Cardiac septum (tissue), 1 donor: ENCODE measurements around the gene NOS3. TPM values are rescaled to one million over a fixed set of nuclear protein-coding genes. Genes with fewer than 3 reads are reported as not detected.
A peak's percentile ranks its signal among the peaks of the same experiment; 100 is the strongest.

ENCODE experiments used
- DNase-seq: peaks from one replicate; pipeline ENCODE4 v3.0.0-alpha.2; 2020; ENCODE audit warnings: low spot score
- intact Hi-C: fragments of 100-400 bp; cut with DNase I; formaldehyde crosslinking; loops from one replicate; pipeline ENCODE4 v1.14.0; 2022
- total RNA-seq: library from RNA; stranded (reverse); fragmentation: NEBNext Ultra II Directional; extraction: Animal tissue kit (Norgen Biotek cat#: 25700); gene quantifications from one replicate; pipeline ENCODE4 v1.2.1, GENCODE V29; 2021
- donor health status: DM: no; HTN: no; CAD: no.

The NOS3 gene
- total RNA-seq, 1 donor from 2014 or later = 26.5 TPM

DNA sequence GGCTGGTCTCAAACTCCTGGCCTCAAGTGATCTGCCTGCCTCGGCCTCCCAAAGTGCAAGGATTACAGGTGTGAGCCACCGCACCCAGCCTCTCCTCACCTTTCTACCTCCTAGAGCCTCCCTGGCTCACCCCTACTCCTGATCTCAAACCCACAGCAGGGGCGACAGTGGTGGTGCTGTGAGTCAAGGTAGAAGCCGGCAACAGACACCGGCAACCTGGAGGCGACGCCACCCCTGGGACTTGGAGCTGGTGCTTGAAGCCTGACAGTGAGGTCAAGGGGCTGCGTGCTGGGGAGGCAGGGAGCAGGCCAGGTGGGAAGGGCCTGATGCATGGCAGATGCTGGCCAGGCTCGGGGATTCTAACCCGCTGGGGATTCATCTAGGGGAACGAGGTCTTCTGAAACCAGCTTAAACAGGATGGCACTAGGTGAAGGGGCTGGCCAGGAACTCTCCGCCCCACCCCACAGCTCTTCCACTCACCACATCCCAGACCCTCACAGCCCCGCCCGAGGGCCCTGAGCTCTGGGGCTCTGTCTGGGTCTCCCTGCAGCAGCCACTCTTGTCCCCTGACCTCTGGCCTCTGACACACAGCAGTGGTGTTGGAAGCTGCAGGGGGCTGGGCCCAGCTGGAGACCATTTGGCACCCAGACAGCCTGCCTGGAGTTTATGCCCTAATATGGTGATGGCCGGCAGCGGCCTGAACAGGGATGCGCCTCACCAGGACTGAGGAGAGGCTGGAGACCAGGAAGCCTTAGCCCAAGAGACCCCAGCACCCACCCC lies 29.1 kb upstream of the NOS3 start:
- intact Hi-C loops = loop anchor here (5.0 kb wide), 1 partner anchor 174 kb away; no protein-coding TSS in a partner anchor

GRCh38 chr7:150962290-150962552 lies 28.6 kb upstream of the NOS3 start:
- intact Hi-C loops = loop anchor here (5.0 kb wide), 1 partner anchor 175 kb away; no protein-coding TSS in a partner anchor
- DNase-seq = no peak

More for the DNA sequence above, 29.1 kb upstream of the NOS3 start:
- no peak for DNase-seq

DNA sequence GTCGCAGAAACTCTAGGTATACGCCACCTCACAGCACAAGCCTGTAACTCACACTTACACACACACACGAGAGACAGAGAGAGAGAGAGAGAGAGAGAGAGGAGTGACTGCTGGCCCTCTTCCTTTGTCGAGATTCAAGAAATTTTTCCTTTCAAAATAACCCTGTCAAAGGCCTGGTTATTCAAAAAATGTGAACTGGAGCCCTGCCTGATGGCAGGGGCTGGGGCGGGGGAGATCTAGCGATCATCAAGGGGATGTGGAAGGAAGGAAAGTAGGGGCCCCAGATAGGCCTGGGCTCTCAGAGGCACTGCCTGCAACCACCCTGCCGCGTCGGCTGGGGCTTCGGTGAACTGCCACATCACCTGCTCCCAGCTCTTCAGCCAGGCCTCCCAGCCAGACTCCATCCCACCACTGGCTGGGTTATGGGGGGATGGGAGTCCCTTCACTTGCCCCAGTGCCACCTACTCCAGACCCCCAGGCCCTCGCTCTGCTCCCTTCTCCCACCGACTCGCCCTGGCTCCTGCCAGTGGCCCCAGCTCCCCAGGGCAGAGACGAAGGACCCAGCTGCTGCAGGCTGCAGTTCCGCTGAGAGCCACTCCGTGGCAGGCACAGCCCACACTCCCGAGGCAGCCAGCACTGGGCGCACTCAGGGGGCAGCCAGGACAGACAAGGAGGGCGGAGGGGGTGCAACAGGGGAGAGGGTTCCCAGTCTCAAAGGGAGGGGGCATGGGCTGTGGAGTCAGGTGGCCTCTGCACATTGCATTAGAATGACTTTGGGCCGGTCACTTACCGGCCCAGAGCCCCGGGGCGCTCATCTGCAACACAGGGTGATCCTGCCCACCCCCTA lies 28.0 kb upstream of the NOS3 start:
- intact Hi-C loops = loop anchor here (1.0 to 5.0 kb wide), 2 partner anchors 24 to 175 kb away; no protein-coding TSS in a partner anchor
- no peak for DNase-seq

GRCh38 chr7:150963707-150964559 lies 26.9 kb upstream of the NOS3 start:
- intact Hi-C loops = loop anchor here (1.0 to 5.0 kb wide), 3 partner anchors 15 to 177 kb away; partner anchors contain the start of gene KCNH2
- DNase-seq = no peak

GRCh38 chr7:150964593-150965111 lies 26.2 kb upstream of the NOS3 start:
- intact Hi-C loops = loop anchor here (2.0 to 5.0 kb wide), 2 partner anchors 14 to 177 kb away; partner anchors contain the start of gene KCNH2
- DNase-seq = peak; percentile 93

DNA sequence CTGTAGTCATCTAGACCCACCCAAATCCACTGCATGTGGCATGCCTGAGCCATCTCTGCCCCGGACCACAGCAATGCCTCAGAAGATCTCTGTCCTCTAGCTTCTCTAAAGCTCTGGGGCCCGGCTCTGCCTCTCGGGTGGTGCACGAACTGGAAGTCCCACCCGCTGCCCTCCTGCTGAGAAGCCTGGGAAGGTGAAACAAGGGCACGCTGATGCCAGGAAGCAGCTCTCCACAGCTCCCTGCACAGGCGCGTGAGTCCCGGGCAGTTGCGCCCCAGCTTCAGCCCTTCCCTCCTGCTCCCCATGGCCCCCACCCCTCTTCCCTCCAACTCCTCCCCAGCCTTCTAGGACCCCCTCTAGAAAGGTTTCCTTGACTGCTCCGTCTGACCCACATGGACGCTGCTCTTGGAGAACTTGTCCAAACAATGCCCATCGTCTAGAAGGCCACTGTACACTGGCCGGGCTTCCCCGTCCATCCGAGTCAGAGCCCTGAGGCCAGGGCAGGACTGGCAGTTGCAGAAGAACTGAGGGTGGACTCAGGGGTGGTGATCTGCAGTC lies 25.5 kb upstream of the NOS3 start:
- no peak for DNase-seq
- intact Hi-C loops = loop anchor here (2.0 kb wide), 1 partner anchor 13 kb away; the partner anchor contains the start of gene KCNH2

DNA sequence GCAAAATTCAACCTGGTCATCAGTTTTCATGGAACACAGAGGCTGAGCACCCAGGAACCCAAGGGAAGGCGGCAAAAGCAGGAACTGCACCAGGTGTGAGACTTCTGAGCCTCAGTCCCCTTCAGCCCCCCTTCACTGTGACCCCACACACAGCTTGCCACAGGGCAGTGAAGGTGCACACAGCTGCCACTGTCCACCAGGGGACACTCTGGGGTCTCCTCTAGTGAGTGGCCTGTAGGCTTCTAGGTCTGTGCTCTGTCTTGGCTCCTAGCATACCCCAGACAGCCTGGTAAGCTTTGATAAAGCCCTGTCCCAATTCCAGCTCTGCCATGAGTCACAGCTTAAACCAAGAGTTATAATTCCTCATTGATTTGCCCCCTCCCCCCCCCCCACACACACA lies 24.8 kb upstream of the NOS3 start:
- DNase-seq = no peak
- intact Hi-C loops = no loop called here

DNA sequence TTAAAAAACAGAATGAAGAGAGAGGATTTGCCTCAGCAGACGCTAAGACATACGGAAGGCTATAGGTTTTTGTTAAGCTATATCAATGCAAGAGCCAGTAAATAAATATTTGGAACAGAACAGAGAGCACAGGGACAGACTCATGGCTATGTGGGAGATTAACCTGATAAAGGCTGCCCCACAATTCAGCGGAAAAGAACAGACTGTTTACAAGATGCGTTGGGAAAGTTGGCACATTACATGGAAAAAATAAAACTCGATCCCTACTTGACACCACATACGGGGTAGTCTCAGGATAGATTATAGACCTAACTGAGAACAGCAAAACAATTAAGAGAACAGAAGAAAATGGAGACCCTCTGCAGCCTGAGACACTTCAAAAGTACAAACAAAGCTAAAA lies 23.5 kb upstream of the NOS3 start:
- DNase-seq = no peak
- intact Hi-C loops = no loop called here

GRCh38 chr7:150968056-150968733 lies 22.6 kb upstream of the NOS3 start:
- intact Hi-C loops = no loop called here
- DNase-seq = no peak

DNA sequence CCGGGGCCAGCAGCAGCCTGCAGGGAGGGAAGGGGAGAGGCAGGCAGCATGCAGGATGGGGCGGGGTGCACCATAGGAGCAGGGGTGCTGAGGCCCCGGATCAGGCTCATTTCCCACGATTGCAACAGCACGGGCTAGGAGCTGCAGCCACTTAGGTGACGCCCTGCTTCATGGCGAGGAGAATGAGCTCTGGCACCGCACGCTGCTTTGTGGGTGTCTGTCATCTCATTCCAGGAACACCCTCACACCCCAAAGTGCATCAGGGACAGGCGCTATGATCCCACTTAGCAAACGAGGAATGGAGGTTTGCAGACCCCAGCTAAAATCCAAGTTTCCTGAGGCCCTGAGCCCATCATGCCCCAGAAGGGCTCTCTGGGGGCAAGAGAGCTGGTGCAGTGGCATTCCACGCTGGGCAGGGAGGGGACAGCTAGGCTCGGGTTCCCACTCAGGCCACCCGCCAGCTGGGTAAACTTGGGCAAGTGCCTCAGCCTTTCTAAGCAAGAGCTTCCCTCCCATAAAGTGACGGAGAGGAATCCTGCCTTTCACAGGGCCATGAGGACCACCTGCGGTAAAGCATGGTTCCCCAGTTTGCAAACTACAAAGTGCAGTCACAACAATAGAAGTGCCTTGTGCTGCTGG lies 22.0 kb upstream of the NOS3 start:
- intact Hi-C loops = no loop called here
- DNase-seq = no peak

DNA sequence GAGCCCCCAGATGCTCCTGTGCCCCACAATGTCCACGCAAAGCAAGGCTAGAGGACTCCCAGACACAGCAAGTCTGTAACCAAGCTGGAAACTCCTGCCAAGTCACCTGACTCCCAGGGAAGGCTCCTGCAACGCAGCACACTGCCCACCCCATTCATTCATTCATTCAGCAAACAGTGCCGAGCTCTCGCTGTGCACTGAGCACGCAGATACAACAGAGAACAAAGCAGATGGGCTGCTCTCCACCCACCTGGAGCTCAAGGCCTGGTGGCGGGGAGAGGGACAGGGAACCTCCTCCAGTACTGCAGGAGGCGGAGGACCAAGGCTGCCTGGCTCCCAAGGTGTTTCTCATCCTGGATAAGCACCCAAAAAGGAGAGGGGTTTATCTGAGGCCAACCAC lies 21.3 kb upstream of the NOS3 start:
- DNase-seq = no peak
- intact Hi-C loops = no loop called here

DNA sequence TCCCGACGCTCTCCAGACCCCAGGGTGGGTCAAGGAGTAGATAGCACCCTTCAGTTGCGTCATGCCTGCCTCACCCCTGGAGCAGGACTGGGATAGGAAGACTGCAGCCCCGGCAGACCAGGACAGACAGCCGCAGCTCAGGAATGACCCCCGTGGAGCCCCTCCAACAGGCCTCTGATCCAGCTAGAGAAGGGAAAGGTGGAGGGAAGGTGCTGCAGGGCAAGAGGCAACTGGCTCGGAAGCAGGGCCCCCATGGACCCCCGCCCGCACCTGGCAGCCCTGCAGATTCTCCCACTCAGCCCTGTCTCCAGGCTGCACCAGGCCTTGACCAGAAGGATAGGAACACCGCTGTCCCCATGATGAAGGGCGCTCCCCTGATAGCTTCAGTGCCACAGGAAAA lies 20.4 kb upstream of the NOS3 start:
- intact Hi-C loops = no loop called here
- DNase-seq = no peak

GRCh38 chr7:150971242-150972022 lies 19.4 kb upstream of the NOS3 start:
- DNase-seq = no peak
- intact Hi-C loops = loop anchor here (1.0 kb wide), 1 partner anchor 25 kb away; no protein-coding TSS in a partner anchor

DNA sequence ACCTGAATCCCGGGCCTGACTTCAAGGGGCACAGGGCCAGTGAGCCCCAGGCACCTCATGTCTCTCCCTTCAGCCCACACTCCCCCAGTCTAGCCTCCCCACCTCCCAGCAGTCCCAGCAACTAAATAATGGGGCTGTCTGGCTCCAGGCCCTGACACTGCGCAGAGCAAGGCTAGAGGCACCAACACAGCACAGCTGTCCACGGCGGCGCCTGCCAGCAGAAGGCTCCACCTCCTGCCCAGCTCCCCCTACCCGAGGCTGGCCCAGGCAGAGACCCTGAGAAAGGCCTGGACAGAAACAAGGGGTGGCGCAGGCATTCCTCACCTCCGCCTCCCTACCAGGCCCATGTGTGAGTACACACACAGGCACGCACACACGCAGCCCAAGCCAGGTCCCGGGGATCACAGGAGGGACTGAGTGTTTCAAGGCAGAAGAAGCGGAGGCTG lies 18.8 kb upstream of the NOS3 start:
- DNase-seq = peak; percentile 91
- intact Hi-C loops = loop anchor here (1.0 kb wide), 1 partner anchor 26 kb away; no protein-coding TSS in a partner anchor

GRCh38 chr7:150972741-150973140 lies 18.1 kb upstream of the NOS3 start:
- intact Hi-C loops = loop anchor here (1.0 kb wide), 1 partner anchor 26 kb away; no protein-coding TSS in a partner anchor
- no peak for DNase-seq

GRCh38 chr7:150973571-150974451 lies 17.0 kb upstream of the NOS3 start:
- intact Hi-C loops = no loop called here
- DNase-seq = no peak
